HEK293 (cell line): ENCODE measurements around the gene MRPL51.

ENCODE experiments used
- CTCF ChIA-PET: fragments of 350-600 bp; formaldehyde crosslinking; extraction: SDS; loops from one replicate; lab custom pipeline; 2021; ENCODE audit warnings: antibody characterized with exemption; lab: Yijun Ruan, JAX
- POLR2A ChIA-PET: fragments of 300-600 bp; formaldehyde crosslinking; extraction: SDS; loops from one replicate; lab custom pipeline; 2020; ENCODE audit warnings: antibody characterized with exemption, inconsistent platforms; lab: Yijun Ruan, JAX
- H3K27ac ChIP-seq: fragments of 200-500 bp; sonication (Bioruptor generic); 2 replicates; pipeline ENCODE4 v1.5.1; 2014; ENCODE audit warnings: low read depth, low read length, control low read depth, inconsistent platforms; ENCODE audit errors: extremely low read depth
- H3K36me3 ChIP-seq, 2 experiments: fragments of 200-500 bp in 1 of 2; sonication (Bioruptor generic) in 1 of 2; 1 replicate in 1 of 2; 2 replicates in 1 of 2; pipeline ENCODE4 v1.5.1; 2014 to 2017; ENCODE audit warnings: inconsistent platforms in 2 of 2, low read length in 2 of 2; ENCODE audit not compliant: control insufficient read depth in 2 of 2, insufficient read depth in 1 of 2
- H3K4me1 ChIP-seq: fragments of 200-500 bp; sonication (Bioruptor generic); 2 replicates; pipeline ENCODE4 v1.5.1; 2014; ENCODE audit warnings: mild to moderate bottlenecking, low read length, inconsistent platforms; ENCODE audit not compliant: control insufficient read depth, insufficient read depth
- H3K4me3 ChIP-seq: 2 replicates; pipeline ENCODE4 v1.5.1; 2011; ENCODE audit warnings: low read depth, mild to moderate bottlenecking, control low read depth, low read length, moderate library complexity
- H3K9me3 ChIP-seq: fragments of 200-500 bp; sonication (Bioruptor generic); 2 replicates; pipeline ENCODE4 v1.5.1; 2014; ENCODE audit warnings: low read depth, low read length, inconsistent platforms; ENCODE audit not compliant: control insufficient read depth, insufficient read depth
- EGR2 ChIP-seq: fragments of 450-650 bp; formaldehyde crosslinking; IDR thresholded peaks from 2 replicates; pipeline ENCODE4 v1.5.1; 2016; ENCODE audit warnings: low read depth, missing biosample characterization, missing genetic modification characterization
- HOXC10 ChIP-seq: sonication (generic); formaldehyde crosslinking; IDR thresholded peaks from 2 replicates; pipeline ENCODE4 v1.8.1; 2023; ENCODE audit warnings: mild to moderate bottlenecking, missing genetic modification reagents
- MEIS1 ChIP-seq: sonication (generic); formaldehyde crosslinking; IDR thresholded peaks from 2 replicates; pipeline ENCODE4 v1.8.1; 2022; ENCODE audit warnings: missing genetic modification reagents, mild to moderate bottlenecking, borderline replicate concordance
- SALL2 ChIP-seq: fragments of 450-650 bp; formaldehyde crosslinking; IDR thresholded peaks from 2 replicates; pipeline ENCODE4 v1.5.0; 2017; ENCODE audit warnings: missing biosample characterization, mild to moderate bottlenecking, missing genetic modification characterization, borderline replicate concordance
- ZBTB21 ChIP-seq: fragments of 450-650 bp; formaldehyde crosslinking; IDR thresholded peaks from 2 replicates; pipeline ENCODE4 v1.5.1; 2017; ENCODE audit warnings: missing biosample characterization, missing genetic modification characterization
- ZNF112 ChIP-seq: fragments of 450-650 bp; formaldehyde crosslinking; IDR thresholded peaks from 2 replicates; pipeline ENCODE4 v1.5.0; 2017; ENCODE audit warnings: missing biosample characterization, missing genetic modification characterization
- ZNF121 ChIP-seq: fragments of 450-650 bp; formaldehyde crosslinking; IDR thresholded peaks from 2 replicates; pipeline ENCODE4 v1.5.1; 2016; ENCODE audit warnings: missing biosample characterization, missing genetic modification characterization
- ZNF169 ChIP-seq: fragments of 450-650 bp; formaldehyde crosslinking; IDR thresholded peaks from 2 replicates; pipeline ENCODE4 v1.5.1; 2016; ENCODE audit warnings: missing biosample characterization, missing genetic modification characterization
- ZNF366 ChIP-seq: fragments of 450-650 bp; formaldehyde crosslinking; conservative IDR thresholded peaks from 2 replicates; pipeline ENCODE4 v1.5.1; 2016; ENCODE audit warnings: missing biosample characterization, missing genetic modification characterization
- ZNF404 ChIP-seq: fragments of 450-650 bp; formaldehyde crosslinking; IDR thresholded peaks from 2 replicates; pipeline ENCODE4 v1.5.1; 2017; ENCODE audit warnings: missing biosample characterization, missing genetic modification characterization
- ZNF560 ChIP-seq: fragments of 450-650 bp; formaldehyde crosslinking; IDR thresholded peaks from 2 replicates; pipeline ENCODE4 v1.5.1; 2017; ENCODE audit warnings: missing biosample characterization, missing genetic modification characterization, borderline replicate concordance
- ZNF654 ChIP-seq: fragments of 450-650 bp; formaldehyde crosslinking; IDR thresholded peaks from 2 replicates; pipeline ENCODE4 v1.5.1; 2016; ENCODE audit warnings: low read depth, missing biosample characterization, missing genetic modification characterization
- ZNF791 ChIP-seq: fragments of 450-650 bp; formaldehyde crosslinking; IDR thresholded peaks from 2 replicates; pipeline ENCODE4 v1.5.1; 2016; ENCODE audit warnings: missing biosample characterization, missing genetic modification characterization
- ZNF843 ChIP-seq: fragments of 450-650 bp; formaldehyde crosslinking; IDR thresholded peaks from 2 replicates; pipeline ENCODE4 v1.5.1; 2016; ENCODE audit warnings: missing biosample characterization, missing genetic modification characterization
- ZXDB ChIP-seq: fragments of 450-650 bp; formaldehyde crosslinking; IDR thresholded peaks from 2 replicates; pipeline ENCODE4 v1.5.1; 2016; ENCODE audit warnings: missing biosample characterization, missing genetic modification characterization
- TF ChIP-seq, protein P1 (sequence below): fragments of 450-650 bp; formaldehyde crosslinking; IDR thresholded peaks from 2 replicates; pipeline ENCODE4 v1.5.1; 2016; ENCODE audit warnings: missing biosample characterization, missing genetic modification characterization
- TF ChIP-seq, protein P2 (sequence below): fragments of 450-650 bp; formaldehyde crosslinking; IDR thresholded peaks from 2 replicates; pipeline ENCODE4 v1.5.1; 2016; ENCODE audit warnings: missing biosample characterization, missing genetic modification characterization
- TF ChIP-seq, protein P3 (sequence below): fragments of 450-650 bp; formaldehyde crosslinking; IDR thresholded peaks from 2 replicates; pipeline ENCODE4 v1.5.1; 2016; ENCODE audit warnings: missing biosample characterization, missing genetic modification characterization
- TF ChIP-seq, protein P4 (sequence below): fragments of 450-650 bp; formaldehyde crosslinking; IDR thresholded peaks from 2 replicates; pipeline ENCODE4 v1.5.1; 2016; ENCODE audit warnings: missing biosample characterization, missing genetic modification characterization, borderline replicate concordance
- TF ChIP-seq, protein P5 (sequence below): fragments of 450-650 bp; formaldehyde crosslinking; IDR thresholded peaks from 2 replicates; pipeline ENCODE4 v1.5.1; 2016; ENCODE audit warnings: missing biosample characterization, missing genetic modification characterization
- TF ChIP-seq, protein P6 (sequence below): fragments of 450-650 bp; formaldehyde crosslinking; IDR thresholded peaks from 2 replicates; pipeline ENCODE4 v1.5.1; 2016; ENCODE audit warnings: missing biosample characterization, missing genetic modification characterization

Gene MRPL51

DNA sequence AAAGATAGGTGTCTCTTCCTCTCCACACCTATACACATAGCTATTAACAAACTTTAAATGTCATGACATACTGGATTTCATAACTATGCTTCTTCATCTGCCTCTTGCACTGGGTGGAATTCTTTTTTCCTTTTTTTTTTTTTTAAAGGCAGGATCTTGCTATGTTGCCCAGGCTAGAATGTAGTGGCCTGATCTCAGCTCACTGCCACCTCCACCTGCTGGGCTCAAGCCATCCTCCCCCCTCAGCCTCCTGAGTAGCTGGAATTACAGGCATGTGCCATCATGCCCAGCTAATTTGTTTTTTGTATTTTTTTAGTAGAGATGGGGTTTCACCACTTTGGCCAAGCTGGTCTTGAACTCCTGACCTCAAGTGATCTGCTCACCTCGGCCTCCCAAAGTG is 4.8 kb downstream of the MRPL51 start:
- Histone ChIP-seq H3K36me3 (peaks cover 12 to 16% of the 10 kb centered on the region in 2 experiments), H3K4me3 (no peak overlapping the region), H3K9me3 (no peaks in the 10 kb centered on the region), H3K27ac (no peak overlapping the region), H3K4me1 (peaks cover 4% of the 10 kb centered on the region; the same call in 1 of the 2 replicates)
- ChIA-PET CTCF (interaction anchor here (0.6 to 1.3 kb wide), 4 partner anchors 23 to 411 kb away, joined by 3 to 5 read pairs (median 4); no protein-coding TSS in a partner anchor), POLR2A (interaction anchor here (0.7 to 2.6 kb wide), 4 partner anchors 14 to 46 kb away, joined by 3 to 20 read pairs (median 7); partner anchors contain the start of genes GAPDH and VAMP1)
- TF ChIP-seq, protein P1, sequence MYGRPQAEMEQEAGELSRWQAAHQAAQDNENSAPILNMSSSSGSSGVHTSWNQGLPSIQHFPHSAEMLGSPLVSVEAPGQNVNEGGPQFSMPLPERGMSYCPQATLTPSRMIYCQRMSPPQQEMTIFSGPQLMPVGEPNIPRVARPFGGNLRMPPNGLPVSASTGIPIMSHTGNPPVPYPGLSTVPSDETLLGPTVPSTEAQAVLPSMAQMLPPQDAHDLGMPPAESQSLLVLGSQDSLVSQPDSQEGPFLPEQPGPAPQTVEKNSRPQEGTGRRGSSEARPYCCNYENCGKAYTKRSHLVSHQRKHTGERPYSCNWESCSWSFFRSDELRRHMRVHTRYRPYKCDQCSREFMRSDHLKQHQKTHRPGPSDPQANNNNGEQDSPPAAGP (tag by site-specific recombination): no peak
- TF ChIP-seq, protein P2, sequence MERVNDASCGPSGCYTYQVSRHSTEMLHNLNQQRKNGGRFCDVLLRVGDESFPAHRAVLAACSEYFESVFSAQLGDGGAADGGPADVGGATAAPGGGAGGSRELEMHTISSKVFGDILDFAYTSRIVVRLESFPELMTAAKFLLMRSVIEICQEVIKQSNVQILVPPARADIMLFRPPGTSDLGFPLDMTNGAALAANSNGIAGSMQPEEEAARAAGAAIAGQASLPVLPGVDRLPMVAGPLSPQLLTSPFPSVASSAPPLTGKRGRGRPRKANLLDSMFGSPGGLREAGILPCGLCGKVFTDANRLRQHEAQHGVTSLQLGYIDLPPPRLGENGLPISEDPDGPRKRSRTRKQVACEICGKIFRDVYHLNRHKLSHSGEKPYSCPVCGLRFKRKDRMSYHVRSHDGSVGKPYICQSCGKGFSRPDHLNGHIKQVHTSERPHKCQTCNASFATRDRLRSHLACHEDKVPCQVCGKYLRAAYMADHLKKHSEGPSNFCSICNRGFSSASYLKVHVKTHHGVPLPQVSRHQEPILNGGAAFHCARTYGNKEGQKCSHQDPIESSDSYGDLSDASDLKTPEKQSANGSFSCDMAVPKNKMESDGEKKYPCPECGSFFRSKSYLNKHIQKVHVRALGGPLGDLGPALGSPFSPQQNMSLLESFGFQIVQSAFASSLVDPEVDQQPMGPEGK (tag by site-specific recombination): 0 out of 2 replicates have a peak, but pooled peaks have one; percentile 20
- TF ChIP-seq HOXC10 (CRISPR knock-in tag): no peak
- peak; percentile 84 for TF ChIP-seq ZNF121 (tag by site-specific recombination)
- TF ChIP-seq EGR2 (tag by site-specific recombination): no peak
- TF ChIP-seq ZXDB: no peak
- TF ChIP-seq, protein P3, sequence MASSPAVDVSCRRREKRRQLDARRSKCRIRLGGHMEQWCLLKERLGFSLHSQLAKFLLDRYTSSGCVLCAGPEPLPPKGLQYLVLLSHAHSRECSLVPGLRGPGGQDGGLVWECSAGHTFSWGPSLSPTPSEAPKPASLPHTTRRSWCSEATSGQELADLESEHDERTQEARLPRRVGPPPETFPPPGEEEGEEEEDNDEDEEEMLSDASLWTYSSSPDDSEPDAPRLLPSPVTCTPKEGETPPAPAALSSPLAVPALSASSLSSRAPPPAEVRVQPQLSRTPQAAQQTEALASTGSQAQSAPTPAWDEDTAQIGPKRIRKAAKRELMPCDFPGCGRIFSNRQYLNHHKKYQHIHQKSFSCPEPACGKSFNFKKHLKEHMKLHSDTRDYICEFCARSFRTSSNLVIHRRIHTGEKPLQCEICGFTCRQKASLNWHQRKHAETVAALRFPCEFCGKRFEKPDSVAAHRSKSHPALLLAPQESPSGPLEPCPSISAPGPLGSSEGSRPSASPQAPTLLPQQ (tag by site-specific recombination): no peak

DNA sequence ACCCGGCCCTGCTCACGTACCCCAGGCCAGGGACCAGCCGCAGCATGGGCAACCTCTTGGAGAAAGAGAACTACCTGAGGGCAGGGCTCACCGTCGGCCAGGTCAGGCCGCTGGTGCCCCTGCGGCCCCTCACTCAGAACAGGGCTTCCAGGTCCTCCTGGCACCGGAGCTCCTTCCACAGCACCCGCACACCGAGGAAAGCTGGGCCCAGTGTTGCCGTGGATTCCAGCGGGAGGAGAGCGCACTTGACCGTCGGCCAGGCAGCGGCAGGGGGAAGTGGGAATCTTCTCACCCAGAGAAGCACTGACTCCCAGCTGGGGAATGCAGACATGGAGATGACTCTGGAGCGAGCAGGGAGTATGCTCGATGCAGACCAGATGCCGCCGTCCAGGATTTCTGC is 14.6 kb downstream of the MRPL51 start:
- POLR2A ChIA-PET: no interaction called here
- TF ChIP-seq SALL2 (no peak), ZNF791 (tag by site-specific recombination) (no peak), ZNF366 (tag by site-specific recombination) (no peak), ZBTB21 (tag by site-specific recombination) (no peak), ZNF112 (tag by site-specific recombination) (no peak), MEIS1 (CRISPR knock-in tag) (no peak), ZNF169 (tag by site-specific recombination) (no peak), ZNF560 (tag by site-specific recombination) (no peak), ZNF654 (no peak), ZNF404 (tag by site-specific recombination) (no peak), ZNF843 (tag by site-specific recombination) (no peak)
- TF ChIP-seq, protein P4, sequence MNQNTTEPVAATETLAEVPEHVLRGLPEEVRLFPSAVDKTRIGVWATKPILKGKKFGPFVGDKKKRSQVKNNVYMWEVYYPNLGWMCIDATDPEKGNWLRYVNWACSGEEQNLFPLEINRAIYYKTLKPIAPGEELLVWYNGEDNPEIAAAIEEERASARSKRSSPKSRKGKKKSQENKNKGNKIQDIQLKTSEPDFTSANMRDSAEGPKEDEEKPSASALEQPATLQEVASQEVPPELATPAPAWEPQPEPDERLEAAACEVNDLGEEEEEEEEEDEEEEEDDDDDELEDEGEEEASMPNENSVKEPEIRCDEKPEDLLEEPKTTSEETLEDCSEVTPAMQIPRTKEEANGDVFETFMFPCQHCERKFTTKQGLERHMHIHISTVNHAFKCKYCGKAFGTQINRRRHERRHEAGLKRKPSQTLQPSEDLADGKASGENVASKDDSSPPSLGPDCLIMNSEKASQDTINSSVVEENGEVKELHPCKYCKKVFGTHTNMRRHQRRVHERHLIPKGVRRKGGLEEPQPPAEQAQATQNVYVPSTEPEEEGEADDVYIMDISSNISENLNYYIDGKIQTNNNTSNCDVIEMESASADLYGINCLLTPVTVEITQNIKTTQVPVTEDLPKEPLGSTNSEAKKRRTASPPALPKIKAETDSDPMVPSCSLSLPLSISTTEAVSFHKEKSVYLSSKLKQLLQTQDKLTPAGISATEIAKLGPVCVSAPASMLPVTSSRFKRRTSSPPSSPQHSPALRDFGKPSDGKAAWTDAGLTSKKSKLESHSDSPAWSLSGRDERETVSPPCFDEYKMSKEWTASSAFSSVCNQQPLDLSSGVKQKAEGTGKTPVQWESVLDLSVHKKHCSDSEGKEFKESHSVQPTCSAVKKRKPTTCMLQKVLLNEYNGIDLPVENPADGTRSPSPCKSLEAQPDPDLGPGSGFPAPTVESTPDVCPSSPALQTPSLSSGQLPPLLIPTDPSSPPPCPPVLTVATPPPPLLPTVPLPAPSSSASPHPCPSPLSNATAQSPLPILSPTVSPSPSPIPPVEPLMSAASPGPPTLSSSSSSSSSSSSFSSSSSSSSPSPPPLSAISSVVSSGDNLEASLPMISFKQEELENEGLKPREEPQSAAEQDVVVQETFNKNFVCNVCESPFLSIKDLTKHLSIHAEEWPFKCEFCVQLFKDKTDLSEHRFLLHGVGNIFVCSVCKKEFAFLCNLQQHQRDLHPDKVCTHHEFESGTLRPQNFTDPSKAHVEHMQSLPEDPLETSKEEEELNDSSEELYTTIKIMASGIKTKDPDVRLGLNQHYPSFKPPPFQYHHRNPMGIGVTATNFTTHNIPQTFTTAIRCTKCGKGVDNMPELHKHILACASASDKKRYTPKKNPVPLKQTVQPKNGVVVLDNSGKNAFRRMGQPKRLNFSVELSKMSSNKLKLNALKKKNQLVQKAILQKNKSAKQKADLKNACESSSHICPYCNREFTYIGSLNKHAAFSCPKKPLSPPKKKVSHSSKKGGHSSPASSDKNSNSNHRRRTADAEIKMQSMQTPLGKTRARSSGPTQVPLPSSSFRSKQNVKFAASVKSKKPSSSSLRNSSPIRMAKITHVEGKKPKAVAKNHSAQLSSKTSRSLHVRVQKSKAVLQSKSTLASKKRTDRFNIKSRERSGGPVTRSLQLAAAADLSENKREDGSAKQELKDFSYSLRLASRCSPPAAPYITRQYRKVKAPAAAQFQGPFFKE (tag by site-specific recombination): no peak
- TF ChIP-seq, protein P5, sequence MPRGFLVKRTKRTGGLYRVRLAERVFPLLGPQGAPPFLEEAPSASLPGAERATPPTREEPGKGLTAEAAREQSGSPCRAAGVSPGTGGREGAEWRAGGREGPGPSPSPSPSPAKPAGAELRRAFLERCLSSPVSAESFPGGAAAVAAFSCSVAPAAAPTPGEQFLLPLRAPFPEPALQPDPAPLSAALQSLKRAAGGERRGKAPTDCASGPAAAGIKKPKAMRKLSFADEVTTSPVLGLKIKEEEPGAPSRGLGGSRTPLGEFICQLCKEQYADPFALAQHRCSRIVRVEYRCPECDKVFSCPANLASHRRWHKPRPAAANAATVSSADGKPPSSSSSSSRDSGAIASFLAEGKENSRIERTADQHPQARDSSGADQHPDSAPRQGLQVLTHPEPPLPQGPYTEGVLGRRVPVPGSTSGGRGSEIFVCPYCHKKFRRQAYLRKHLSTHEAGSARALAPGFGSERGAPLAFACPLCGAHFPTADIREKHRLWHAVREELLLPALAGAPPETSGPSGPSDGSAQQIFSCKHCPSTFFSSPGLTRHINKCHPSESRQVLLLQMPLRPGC (tag by site-specific recombination): no peak
- TF ChIP-seq, protein P6, sequence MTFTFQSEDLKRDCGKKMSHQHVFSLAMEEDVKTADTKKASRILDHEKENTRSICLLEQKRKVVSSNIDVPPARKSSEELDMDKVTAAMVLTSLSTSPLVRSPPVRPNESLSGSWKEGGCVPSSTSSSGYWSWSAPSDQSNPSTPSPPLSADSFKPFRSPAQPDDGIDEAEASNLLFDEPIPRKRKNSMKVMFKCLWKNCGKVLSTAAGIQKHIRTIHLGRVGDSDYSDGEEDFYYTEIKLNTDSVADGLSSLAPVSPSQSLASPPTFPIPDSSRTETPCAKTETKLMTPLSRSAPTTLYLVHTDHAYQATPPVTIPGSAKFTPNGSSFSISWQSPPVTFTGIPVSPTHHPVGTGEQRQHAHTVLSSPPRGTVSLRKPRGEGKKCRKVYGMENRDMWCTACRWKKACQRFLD: no peak

More for the DNA sequence above, 14.6 kb downstream of the MRPL51 start:
- H3K4me1 ChIP-seq: no peaks in the 10 kb centered on the region
- no peaks in the 10 kb centered on the region for H3K9me3 ChIP-seq
- no peak overlapping the region for H3K4me3 ChIP-seq
- H3K27ac ChIP-seq: no peak overlapping the region
- H3K36me3 ChIP-seq: no peaks in the 10 kb centered on the region
- CTCF ChIA-PET: no interaction called here
